Sigmoid colon (tissue), 7 donors: ENCODE data around the gene TMEM61. TPM values are rescaled to one million over a fixed set of nuclear protein-coding genes. Genes with fewer than 3 reads are reported as not detected.

Source experiments
- DNase-seq: peaks from one replicate; pipeline ENCODE4 v3.0.0-alpha.2; 2019
- H3K27ac ChIP-seq, 4 donors: fragments of 200-600 bp; sonication (generic); one replicate each; pipeline ENCODE4 v1.5.1; 2016 to 2019; ENCODE audit warnings: mild to moderate bottlenecking in 1 of 4
- H3K27me3 ChIP-seq, 3 donors: fragments of 200-600 bp; sonication (generic); one replicate each; pipeline ENCODE4 v1.5.1; 2019; ENCODE audit warnings: mild to moderate bottlenecking in 1 of 3
- H3K36me3 ChIP-seq, 4 donors: fragments of 200-600 bp; sonication (generic); one replicate each; pipeline ENCODE4 v1.5.1; 2016 to 2019
- H3K4me1 ChIP-seq, 4 donors: fragments of 200-600 bp; sonication (generic); one replicate each; pipeline ENCODE4 v1.5.1; 2017 to 2019
- H3K4me3 ChIP-seq, 4 donors: fragments of 200-600 bp; sonication (generic); one replicate each; pipeline ENCODE4 v1.5.1; 2017 to 2019; ENCODE audit warnings: mild to moderate bottlenecking in 2 of 4, moderate library complexity in 1 of 4
- H3K9me3 ChIP-seq, 4 donors: fragments of 200-600 bp in 3 of 4; sonication (generic) in 3 of 4; one replicate each; pipeline versions ENCODE4 v1.5.1 to v1.6.1; 2013 to 2019
- EP300 ChIP-seq, 4 donors: sonication (generic); formaldehyde crosslinking; IDR thresholded peaks; one replicate each; pipeline ENCODE4 v1.6.1; 2017; ENCODE audit warnings: antibody characterized with exemption in 4 of 4
- POLR2A ChIP-seq, 2 donors: fragments of 450-650 bp; IDR thresholded peaks; one replicate each; pipeline ENCODE4 v1.6.1; 2016; ENCODE audit warnings: antibody characterized with exemption in 2 of 2, mild to moderate bottlenecking in 2 of 2, moderate library complexity in 2 of 2
- POLR2AphosphoS5 ChIP-seq, 4 donors: sonication (generic); formaldehyde crosslinking; IDR thresholded peaks; one replicate each; pipeline ENCODE4 v1.6.1; 2017; ENCODE audit warnings: antibody characterized with exemption in 4 of 4
- WGBS, 2 donors: extraction: QIAGEN DNeasy Blood & Tissue Kit; methylation state at CpG; one replicate each; pipeline ENCODE4 v1.1.7; 2013; 5-methylcytosine and 5-hydroxymethylcytosine counted together
- intact Hi-C: fragments of 100-400 bp; cut with DNase I; formaldehyde crosslinking; loops from one replicate; pipeline ENCODE4 v1.15.1; 2023
- polyA plus RNA-seq, 3 donors: library from polyadenylated mRNA; stranded (reverse); fragments of 200-250 nt; gene quantifications; one replicate each; pipeline ENCODE4 v1.2.3, GENCODE V29; 2013
- total RNA-seq, 4 donors: library from RNA; depleted of rRNA; stranded (reverse); fragments of >200 nt; gene quantifications; one replicate each; pipeline ENCODE4 v1.1.0, GENCODE V29; 2016
- TF ChIP-seq, protein P1 (sequence below), 4 experiments: fragments of 450-650 bp in 3 of 4; fragments of 200-600 bp in 1 of 4; IDR thresholded peaks; one replicate each; pipeline ENCODE4 v1.5.1; 2016 to 2019; ENCODE audit warnings: antibody characterized with exemption in 4 of 4, mild to moderate bottlenecking in 3 of 4, moderate library complexity in 2 of 4
- donor health status: healthy with polysubstance abuse.
- donor health status: Bipolar disorder and iron deficiency.
- donor health status: healthy.

Gene TMEM61
- total and polyA plus RNA-seq, 7 donors, result 0.41 to 15.3 (median 12.6) TPM; not detected in 2

DNA sequence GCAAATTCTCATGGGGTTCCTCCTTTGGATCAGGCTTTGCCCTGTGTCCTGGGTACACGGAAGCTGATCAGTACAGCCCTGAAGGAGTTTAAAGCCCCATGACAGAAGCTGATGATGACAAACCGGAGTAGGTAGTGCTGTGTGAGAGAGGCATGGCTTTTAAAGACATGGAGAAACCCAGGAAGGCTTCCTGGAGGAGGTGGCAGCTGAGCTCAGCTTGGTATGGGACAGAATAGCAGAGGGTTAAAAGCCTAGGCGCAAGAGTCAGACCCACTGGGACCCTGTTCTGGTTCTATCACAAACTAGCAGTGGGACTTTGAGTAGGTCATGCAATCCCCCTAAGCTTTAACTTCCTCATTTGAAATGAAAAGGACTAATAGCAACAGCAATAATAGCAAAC lies 6.1 kb downstream of the TMEM61 start:
- 90 to 94% methylated on average over 3 of the region's 3 CpGs for WGBS, 2 donors
- Histone ChIP-seq H3K27ac (no peak overlapping the region), H3K4me1 (peaks cover 0 to 30% (median 23%) of the 10 kb centered on the region in 4 donors), H3K9me3 (no peaks in the 10 kb centered on the region), H3K36me3 (no peaks in the 10 kb centered on the region), H3K27me3 (peaks cover 0 to 20% (median under 1%) of the 10 kb centered on the region in 3 donors), H3K4me3 (no peak overlapping the region)
- TF ChIP-seq POLR2AphosphoS5 (IDR thresholded peaks at IDR 0.05) (no peak), POLR2A (IDR thresholded peaks at IDR 0.05) (no peak), EP300 (IDR thresholded peaks at IDR 0.05) (no peak)
- TF ChIP-seq, protein P1, sequence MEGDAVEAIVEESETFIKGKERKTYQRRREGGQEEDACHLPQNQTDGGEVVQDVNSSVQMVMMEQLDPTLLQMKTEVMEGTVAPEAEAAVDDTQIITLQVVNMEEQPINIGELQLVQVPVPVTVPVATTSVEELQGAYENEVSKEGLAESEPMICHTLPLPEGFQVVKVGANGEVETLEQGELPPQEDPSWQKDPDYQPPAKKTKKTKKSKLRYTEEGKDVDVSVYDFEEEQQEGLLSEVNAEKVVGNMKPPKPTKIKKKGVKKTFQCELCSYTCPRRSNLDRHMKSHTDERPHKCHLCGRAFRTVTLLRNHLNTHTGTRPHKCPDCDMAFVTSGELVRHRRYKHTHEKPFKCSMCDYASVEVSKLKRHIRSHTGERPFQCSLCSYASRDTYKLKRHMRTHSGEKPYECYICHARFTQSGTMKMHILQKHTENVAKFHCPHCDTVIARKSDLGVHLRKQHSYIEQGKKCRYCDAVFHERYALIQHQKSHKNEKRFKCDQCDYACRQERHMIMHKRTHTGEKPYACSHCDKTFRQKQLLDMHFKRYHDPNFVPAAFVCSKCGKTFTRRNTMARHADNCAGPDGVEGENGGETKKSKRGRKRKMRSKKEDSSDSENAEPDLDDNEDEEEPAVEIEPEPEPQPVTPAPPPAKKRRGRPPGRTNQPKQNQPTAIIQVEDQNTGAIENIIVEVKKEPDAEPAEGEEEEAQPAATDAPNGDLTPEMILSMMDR (IDR thresholded peaks at IDR 0.05), result no peak
- no peak for DNase-seq
- intact Hi-C loops, result no loop called here

DNA sequence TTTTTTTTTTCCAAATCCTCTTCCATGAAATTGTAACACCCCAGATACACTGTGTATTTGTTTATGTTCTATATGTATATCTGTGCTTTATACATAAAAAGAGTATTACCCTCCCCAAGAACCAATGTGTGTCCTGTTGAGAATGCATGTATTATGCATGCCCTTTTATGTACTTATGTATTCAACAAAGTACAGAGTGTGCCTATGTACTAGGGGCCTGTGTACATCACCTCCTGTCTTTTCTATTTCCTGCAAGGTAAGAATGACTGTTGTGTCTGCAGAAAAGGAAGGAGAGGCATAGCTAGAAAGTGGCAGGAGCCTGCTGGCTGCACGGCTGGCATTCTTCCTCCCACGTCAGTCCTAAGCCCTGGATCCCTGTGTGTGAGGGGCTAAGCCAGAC lies 7.0 kb downstream of the TMEM61 start:
- peaks cover 0 to 30% (median 23%) of the 10 kb centered on the region in 4 donors for H3K4me1 ChIP-seq
- no peak for TF ChIP-seq POLR2A (IDR thresholded peaks at IDR 0.05)
- TF ChIP-seq, protein P1 (IDR thresholded peaks at IDR 0.05), result no peak
- TF ChIP-seq POLR2AphosphoS5 (IDR thresholded peaks at IDR 0.05), result no peak
- no peak for TF ChIP-seq EP300 (IDR thresholded peaks at IDR 0.05)
- no peak overlapping the region for H3K27ac ChIP-seq
- no peak for DNase-seq
- peaks cover 0 to 11% (median 0%) of the 10 kb centered on the region in 3 donors for H3K27me3 ChIP-seq
- intact Hi-C loops, result no loop called here
- 73 to 83% methylated on average over 2 of the region's 2 CpGs for WGBS, 2 donors
- H3K9me3 ChIP-seq, result no peaks in the 10 kb centered on the region
- H3K36me3 ChIP-seq, result no peaks in the 10 kb centered on the region
- H3K4me3 ChIP-seq, result no peak overlapping the region

DNA sequence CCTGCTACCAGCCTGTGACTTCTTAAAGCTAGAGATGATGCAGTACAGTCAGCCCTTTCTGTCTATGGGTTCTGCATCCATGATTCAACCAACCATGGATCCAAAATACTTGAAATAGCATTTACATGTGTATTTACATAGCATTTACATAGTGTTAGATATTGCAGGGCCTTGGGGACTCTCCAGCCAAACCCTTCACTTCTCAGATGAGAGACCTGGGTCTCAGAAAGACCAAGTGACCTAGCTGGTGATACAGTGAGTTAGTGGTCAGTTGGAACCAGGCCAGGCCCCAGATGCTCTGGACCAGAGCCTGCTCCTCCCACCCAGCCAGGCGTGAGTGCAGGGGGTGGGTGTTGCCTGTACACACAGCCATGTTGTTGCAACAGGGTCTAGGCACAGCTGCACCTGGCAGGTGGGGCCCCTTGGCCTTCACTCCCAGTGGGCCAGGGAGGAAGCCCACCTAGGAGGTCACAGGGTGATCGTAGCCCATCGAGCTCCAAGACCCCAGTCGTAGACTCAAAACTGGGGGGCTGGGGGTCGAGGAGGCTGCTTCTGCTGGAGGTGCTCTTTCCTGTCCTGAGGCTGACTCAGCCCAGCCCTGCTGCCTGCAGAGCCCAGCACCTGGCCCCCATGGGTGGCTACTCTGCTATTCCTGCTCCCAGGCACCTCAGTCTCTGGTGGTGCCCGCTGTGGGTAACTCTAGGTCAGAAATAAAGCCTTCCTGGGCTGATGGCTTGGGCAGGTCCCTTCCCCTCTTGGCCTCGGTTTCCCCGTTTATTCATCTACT lies 7.7 kb downstream of the TMEM61 start:
- no peak for DNase-seq
- Histone ChIP-seq H3K36me3 (no peaks in the 10 kb centered on the region), H3K27ac (no peak overlapping the region), H3K27me3 (peaks cover 0 to 6% (median 0%) of the 10 kb centered on the region in 3 donors), H3K4me1 (peaks cover 0 to 30% (median 23%) of the 10 kb centered on the region in 4 donors), H3K4me3 (no peak overlapping the region), H3K9me3 (no peaks in the 10 kb centered on the region)
- intact Hi-C loops, result no loop called here
- no peak for TF ChIP-seq POLR2A (IDR thresholded peaks at IDR 0.05)
- TF ChIP-seq, protein P1 (IDR thresholded peaks at IDR 0.05), result no peak
- no peak for TF ChIP-seq POLR2AphosphoS5 (IDR thresholded peaks at IDR 0.05)
- no peak for TF ChIP-seq EP300 (IDR thresholded peaks at IDR 0.05)
- WGBS, 2 donors, result 84 to 88% methylated on average over 8 of the region's 8 CpGs

DNA sequence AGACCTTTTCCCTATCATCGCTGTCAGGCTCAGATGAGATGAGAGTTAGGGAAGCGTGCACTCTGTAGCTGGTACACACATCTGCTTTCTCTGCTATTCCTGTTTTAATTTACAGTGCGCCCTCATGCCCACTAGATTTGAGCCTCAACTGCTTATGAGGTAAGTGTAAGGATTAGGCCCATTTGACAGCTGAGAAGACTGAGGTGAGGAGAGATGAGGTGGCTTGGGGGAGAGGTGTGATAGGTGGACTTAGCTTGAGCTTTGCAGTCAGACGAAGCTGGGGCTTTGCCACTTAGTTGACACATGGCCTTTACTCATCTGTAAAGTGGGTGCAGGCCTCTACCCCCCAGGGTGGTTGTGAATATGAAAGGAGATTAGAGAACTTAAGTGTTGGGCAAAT lies 8.5 kb downstream of the TMEM61 start:
- no peaks in the 10 kb centered on the region for H3K27me3 ChIP-seq
- no peak for DNase-seq
- H3K9me3 ChIP-seq, result no peaks in the 10 kb centered on the region
- no peaks in the 10 kb centered on the region for H3K36me3 ChIP-seq
- WGBS, 2 donors, result 93 to 94% methylated on average over 4 of the region's 4 CpGs
- intact Hi-C loops, result no loop called here
- H3K27ac ChIP-seq, result no peak overlapping the region
- H3K4me3 ChIP-seq, result no peak overlapping the region
- peaks cover 0 to 30% (median 23%) of the 10 kb centered on the region in 4 donors for H3K4me1 ChIP-seq
- TF ChIP-seq, protein P1 (IDR thresholded peaks at IDR 0.05), result no peak
- no peak for TF ChIP-seq POLR2AphosphoS5 (IDR thresholded peaks at IDR 0.05)
- no peak for TF ChIP-seq POLR2A (IDR thresholded peaks at IDR 0.05)
- no peak for TF ChIP-seq EP300 (IDR thresholded peaks at IDR 0.05)
